H9 (cell line): ENCODE measurements around the gene SCN8A. TPM values are rescaled to one million over a fixed set of nuclear protein-coding genes. Genes with fewer than 3 reads are reported as not detected.

Experiments
- DNase-seq: peaks from one replicate; pipeline ENCODE4 v3.0.0-alpha.2; 2017
- H2AFZ ChIP-seq: one replicate; pipeline ENCODE4 v1.6.1; 2013; ENCODE audit warnings: mild to moderate bottlenecking, low read length, control low read depth, moderate library complexity
- H2AK5ac ChIP-seq: 2 replicates; pipeline ENCODE4 v1.6.1; 2013; ENCODE audit warnings: low read length, control low read depth, mixed read lengths; ENCODE audit not compliant: insufficient read length
- H2BK120ac ChIP-seq: one replicate; pipeline ENCODE4 v1.6.1; 2013; ENCODE audit warnings: low read depth, mild to moderate bottlenecking, low read length, control low read depth, inconsistent platforms; ENCODE audit not compliant: poor library complexity, severe bottlenecking
- H2BK12ac ChIP-seq: 2 replicates; pipeline ENCODE4 v1.6.1; 2013; ENCODE audit warnings: low read length, control low read depth, mixed read lengths, low read depth; ENCODE audit not compliant: insufficient read length
- H2BK15ac ChIP-seq: 2 replicates; pipeline ENCODE4 v1.6.1; 2013; ENCODE audit warnings: low read depth, low read length, control low read depth
- H2BK20ac ChIP-seq: one replicate; pipeline ENCODE4 v1.6.1; 2013; ENCODE audit warnings: low read depth, mild to moderate bottlenecking, low read length, control low read depth, inconsistent platforms; ENCODE audit not compliant: poor library complexity, severe bottlenecking
- H2BK5ac ChIP-seq: 2 replicates; pipeline ENCODE4 v1.6.1; 2013; ENCODE audit warnings: low read length, control low read depth, mixed read lengths; ENCODE audit not compliant: insufficient read length
- H3K14ac ChIP-seq: 2 replicates; pipeline ENCODE4 v1.6.1; 2013; ENCODE audit warnings: low read length, control low read depth; ENCODE audit not compliant: insufficient read depth
- H3K18ac ChIP-seq: 2 replicates; pipeline ENCODE4 v1.6.1; 2013; ENCODE audit warnings: low read depth, mild to moderate bottlenecking, mixed read lengths, low read length, control low read depth; ENCODE audit not compliant: insufficient read length
- H3K23ac ChIP-seq: 2 replicates; pipeline ENCODE4 v1.6.1; 2013; ENCODE audit warnings: low read length, control low read depth, mixed read lengths, low read depth; ENCODE audit not compliant: insufficient read length
- H3K23me2 ChIP-seq: 2 replicates; pipeline ENCODE4 v1.6.1; 2013; ENCODE audit warnings: low read depth, mild to moderate bottlenecking, mixed read lengths, low read length, control low read depth; ENCODE audit not compliant: insufficient read length, poor library complexity, severe bottlenecking
- H3K27ac ChIP-seq: 2 replicates; pipeline ENCODE4 v1.5.1; 2013; ENCODE audit warnings: low read length, control low read depth, mixed read lengths, low read depth; ENCODE audit not compliant: insufficient read length
- H3K27me3 ChIP-seq: 2 replicates; pipeline ENCODE4 v1.6.1; 2013; ENCODE audit warnings: low read length, control low read depth, inconsistent platforms; ENCODE audit not compliant: insufficient read depth
- H3K4ac ChIP-seq: 2 replicates; pipeline ENCODE4 v1.6.1; 2013; ENCODE audit warnings: low read depth, mild to moderate bottlenecking, control low read depth, inconsistent platforms, low read length, moderate library complexity
- H3K4me1 ChIP-seq: 2 replicates; pipeline ENCODE4 v1.6.1; 2013; ENCODE audit warnings: low read length, control low read depth, inconsistent platforms; ENCODE audit not compliant: insufficient read depth
- H3K4me2 ChIP-seq: 2 replicates; pipeline ENCODE4 v1.6.1; 2013; ENCODE audit warnings: low read length, control low read depth, mixed read lengths; ENCODE audit not compliant: insufficient read length, insufficient read depth
- H3K56ac ChIP-seq: 2 replicates; pipeline ENCODE4 v1.6.1; 2013; ENCODE audit warnings: low read depth, mild to moderate bottlenecking, mixed read lengths, low read length, control low read depth; ENCODE audit not compliant: insufficient read length
- H3K79me1 ChIP-seq: 2 replicates; pipeline ENCODE4 v1.6.1; 2013; ENCODE audit warnings: low read depth, mild to moderate bottlenecking, moderate library complexity, low read length, control low read depth, inconsistent platforms; ENCODE audit not compliant: insufficient read depth, poor library complexity, severe bottlenecking
- H3K79me2 ChIP-seq: 2 replicates; pipeline ENCODE4 v1.6.1; 2013; ENCODE audit warnings: low read length, control low read depth, inconsistent platforms; ENCODE audit not compliant: insufficient read depth
- H3K9ac ChIP-seq: 2 replicates; pipeline ENCODE4 v1.6.1; 2013; ENCODE audit warnings: low read length, control low read depth, mixed read lengths; ENCODE audit not compliant: insufficient read length; ENCODE audit errors: extremely low read depth
- H3K9me3 ChIP-seq: one replicate; pipeline ENCODE4 v1.6.1; 2013; ENCODE audit warnings: low read depth, low read length, inconsistent platforms; ENCODE audit not compliant: control insufficient read depth
- H3T11ph ChIP-seq: one replicate; pipeline ENCODE4 v1.6.1; 2013; ENCODE audit warnings: mild to moderate bottlenecking, low read length, control low read depth, inconsistent platforms
- H4K20me1 ChIP-seq: one replicate; pipeline ENCODE4 v1.6.1; 2013; ENCODE audit not compliant: control insufficient read depth, insufficient read length, insufficient read depth
- H4K5ac ChIP-seq: 2 replicates; pipeline ENCODE4 v1.6.1; 2013; ENCODE audit warnings: low read depth, mild to moderate bottlenecking, mixed read lengths, low read length, control low read depth; ENCODE audit not compliant: insufficient read length
- H4K8ac ChIP-seq: replicated peaks from 2 replicates; pipeline ENCODE4 v1.6.1; 2013; ENCODE audit warnings: low read length, control low read depth, mixed read lengths, low read depth; ENCODE audit not compliant: insufficient read length
- H4K91ac ChIP-seq: 2 replicates; pipeline ENCODE4 v1.6.1; 2013; ENCODE audit warnings: low read depth, mild to moderate bottlenecking, moderate library complexity, mixed read lengths, low read length, control low read depth; ENCODE audit not compliant: insufficient read length
- H3K27ac Mint-ChIP-seq, 3 experiments: 2 replicates in 2 of 3; 3 replicates in 1 of 3; pipeline ENCODE4 v1.8.0; 2020 to 2021; ENCODE audit warnings: mixed read lengths in 3 of 3, mild to moderate bottlenecking in 1 of 3, moderate library complexity in 1 of 3
- H3K27me3 Mint-ChIP-seq: 2 replicates; pipeline ENCODE4 v1.8.0; 2021; ENCODE audit warnings: low read depth, mild to moderate bottlenecking, moderate library complexity, mixed read lengths
- H3K36me3 Mint-ChIP-seq, 3 experiments: 2 replicates in 2 of 3; 3 replicates in 1 of 3; pipeline ENCODE4 v1.8.0; 2020 to 2021; ENCODE audit warnings: low read depth in 3 of 3, mixed read lengths in 3 of 3; ENCODE audit not compliant: insufficient read depth in 1 of 3
- H3K4me1 Mint-ChIP-seq, 2 experiments: 2 replicates each; pipeline ENCODE4 v1.8.0; 2020; ENCODE audit warnings: mixed read lengths in 2 of 2
- H3K4me3 Mint-ChIP-seq, 2 experiments: 2 replicates in 1 of 2; 3 replicates in 1 of 2; pipeline ENCODE4 v1.8.0; 2020 to 2021; ENCODE audit warnings: mild to moderate bottlenecking in 2 of 2, mixed read lengths in 2 of 2, moderate library complexity in 1 of 2
- H3K9me3 Mint-ChIP-seq, 2 experiments: 2 replicates in 1 of 2; 3 replicates in 1 of 2; pipeline ENCODE4 v1.8.0; 2020; ENCODE audit warnings: mild to moderate bottlenecking in 2 of 2, mixed read lengths in 2 of 2, moderate library complexity in 1 of 2
- WGBS: extraction: QIAGEN DNeasy Blood & Tissue Kit; methylation state at CpG from one replicate; pipeline ENCODE4 v1.1.7; 2013; ENCODE audit warnings: missing lambda C conversion rate, low lambda C conversion rate, mixed read lengths; ENCODE audit not compliant: insufficient read length; ENCODE audit errors: extremely low coverage; 5-methylcytosine and 5-hydroxymethylcytosine counted together
- total RNA-seq: library from RNA; stranded (reverse); gene quantifications from 2 replicates; pipeline ENCODE4 v1.2.1, GENCODE V29; 2021
- TF ChIP-seq, protein P1 (sequence below): fragments of 200-600 bp; sonication (generic); conservative IDR thresholded peaks from 3 replicates; pipeline ENCODE4 v1.8.0; 2021; ENCODE audit warnings: antibody characterized with exemption, mild to moderate bottlenecking

Gene SCN8A
- total RNA-seq, 1 experiment from 2014 or later, result 15.2 TPM

DNA sequence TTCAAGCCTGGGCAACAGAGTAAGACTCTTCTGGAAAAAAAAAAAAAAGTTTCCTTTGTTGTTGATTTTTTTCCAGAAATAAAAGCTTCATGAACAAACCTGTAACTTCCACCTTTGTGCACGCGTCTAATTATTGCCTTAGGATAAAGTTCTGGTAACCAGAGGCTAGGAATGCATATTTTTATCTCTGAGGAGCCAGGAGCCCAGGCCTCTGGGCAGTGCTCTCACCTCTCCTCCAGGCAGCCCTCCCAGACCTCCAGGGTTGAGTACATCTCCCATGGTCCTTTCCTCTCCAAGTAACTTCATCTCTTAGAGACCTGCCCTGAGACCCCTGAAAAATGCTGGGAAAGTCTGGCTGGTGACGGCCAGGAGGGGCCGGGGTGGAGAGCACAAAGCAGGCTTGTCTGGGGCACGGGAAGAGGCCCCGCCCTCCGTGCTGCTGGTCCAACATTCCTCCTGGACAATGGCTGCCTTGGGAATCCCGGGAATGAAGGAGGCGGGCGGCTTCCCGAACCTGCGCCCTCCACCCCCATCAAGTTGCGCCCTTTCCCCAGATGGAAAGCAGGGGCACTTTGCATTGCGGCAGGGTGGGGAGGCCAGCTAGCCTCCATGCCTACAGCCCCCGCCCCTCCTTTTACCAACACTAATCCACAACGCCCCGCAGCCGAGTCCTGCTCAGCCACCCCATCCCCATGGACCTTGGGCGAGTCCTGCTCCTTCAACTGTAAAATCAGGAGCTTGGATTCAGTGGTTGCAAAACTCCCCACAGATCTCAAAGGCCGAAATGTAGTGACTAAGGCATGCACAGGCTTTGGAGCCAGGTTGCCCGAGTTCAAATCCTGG, 264.8 kb downstream of the SCN8A start:
- Histone ChIP-seq H2BK20ac (no peak overlapping the region), H3K27ac (no peak overlapping the region), H3K56ac (no peak overlapping the region), H3K18ac (peak overlapping the region; percentile 88), H3K79me1 (no peaks in the 10 kb centered on the region), H3K9me3 (no peaks in the 10 kb centered on the region), H4K91ac (no peak overlapping the region), H4K5ac (no peak overlapping the region), H4K20me1 (no peaks in the 10 kb centered on the region), H2AFZ (no peak overlapping the region), H2BK5ac (no peak overlapping the region), H3K23ac (no peak overlapping the region), H2BK120ac (no peak overlapping the region), H2AK5ac (no peak overlapping the region), H3K14ac (peak overlapping the region; percentile 84), H3T11ph (no peak overlapping the region), H3K4ac (no peak overlapping the region; the same call in 1 of the 2 replicates), H3K4me1 (no peaks in the 10 kb centered on the region), H4K8ac (no peak overlapping the region), H2BK12ac (no peak overlapping the region), H3K27me3 (peaks cover 16% of the 10 kb centered on the region; the same call in 1 of the 2 replicates), H2BK15ac (no peak overlapping the region), H3K9ac (peak overlapping the region; percentile 20), H3K4me2 (peak overlapping the region; percentile 55), H3K79me2 (no peaks in the 10 kb centered on the region), H3K23me2 (peaks cover 6% of the 10 kb centered on the region)
- TF ChIP-seq, protein P1, sequence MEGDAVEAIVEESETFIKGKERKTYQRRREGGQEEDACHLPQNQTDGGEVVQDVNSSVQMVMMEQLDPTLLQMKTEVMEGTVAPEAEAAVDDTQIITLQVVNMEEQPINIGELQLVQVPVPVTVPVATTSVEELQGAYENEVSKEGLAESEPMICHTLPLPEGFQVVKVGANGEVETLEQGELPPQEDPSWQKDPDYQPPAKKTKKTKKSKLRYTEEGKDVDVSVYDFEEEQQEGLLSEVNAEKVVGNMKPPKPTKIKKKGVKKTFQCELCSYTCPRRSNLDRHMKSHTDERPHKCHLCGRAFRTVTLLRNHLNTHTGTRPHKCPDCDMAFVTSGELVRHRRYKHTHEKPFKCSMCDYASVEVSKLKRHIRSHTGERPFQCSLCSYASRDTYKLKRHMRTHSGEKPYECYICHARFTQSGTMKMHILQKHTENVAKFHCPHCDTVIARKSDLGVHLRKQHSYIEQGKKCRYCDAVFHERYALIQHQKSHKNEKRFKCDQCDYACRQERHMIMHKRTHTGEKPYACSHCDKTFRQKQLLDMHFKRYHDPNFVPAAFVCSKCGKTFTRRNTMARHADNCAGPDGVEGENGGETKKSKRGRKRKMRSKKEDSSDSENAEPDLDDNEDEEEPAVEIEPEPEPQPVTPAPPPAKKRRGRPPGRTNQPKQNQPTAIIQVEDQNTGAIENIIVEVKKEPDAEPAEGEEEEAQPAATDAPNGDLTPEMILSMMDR, result no peak
- Mint-ChIP-seq H3K27me3 (peaks cover 51% of the 10 kb centered on the region), H3K4me3 (peak overlapping the region; percentile 64 to 74), H3K36me3 (peaks cover 0 to 2% (median 0%) of the 10 kb centered on the region in 3 experiments; a peak in 2 of 7 replicates), H3K9me3 (no peaks in the 10 kb centered on the region; a peak in 2 of 5 replicates), H3K27ac (peak overlapping the region; percentile 87 to 97 (median 96)), H3K4me1 (peaks cover 31 to 46% of the 10 kb centered on the region in 2 experiments)
- WGBS, result no CpG with 5 or more reads among the region's 21 CpGs
- peak; percentile 93 for DNase-seq
